ENCODE measurements around the gene CUX1.

DNA sequence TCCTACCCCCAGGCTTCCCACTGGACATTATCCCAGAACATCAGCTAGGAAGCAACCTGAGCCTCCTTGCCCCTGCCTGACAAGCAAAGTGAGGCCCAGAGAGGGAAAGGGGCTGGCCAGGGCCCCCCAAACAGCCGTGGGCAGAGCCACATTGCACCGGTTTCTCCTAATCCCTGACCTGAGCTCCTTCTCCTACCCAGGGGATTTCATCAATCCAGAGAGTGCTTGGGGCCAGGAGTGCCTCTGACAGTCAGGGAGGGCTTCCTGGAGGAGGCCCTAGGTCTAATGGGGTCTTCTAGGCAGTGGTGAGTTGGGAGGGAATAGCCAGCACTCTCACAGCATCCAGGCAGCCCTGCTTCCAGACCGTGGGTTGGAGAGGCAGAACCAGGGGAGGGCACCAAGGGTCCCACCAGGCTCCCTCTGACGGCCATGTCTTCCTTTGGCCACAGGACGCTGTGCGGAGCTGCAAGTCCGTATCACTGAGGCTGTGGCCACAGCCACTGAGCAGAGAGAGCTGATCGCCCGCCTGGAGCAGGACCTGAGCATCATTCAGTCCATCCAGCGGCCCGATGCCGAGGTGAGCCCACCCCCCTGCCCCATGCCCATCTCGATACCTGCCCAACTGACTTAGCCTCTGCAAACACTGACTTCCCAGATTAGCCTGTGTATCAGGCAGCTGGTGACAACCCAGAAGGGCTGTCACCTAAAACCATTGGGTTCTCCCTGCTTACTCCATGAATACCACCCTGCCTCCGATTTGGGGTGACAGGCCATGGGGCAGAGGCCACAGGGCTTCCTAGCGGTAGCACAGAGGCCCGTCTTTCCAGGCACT, 455.7 kb downstream of the CUX1 start:
- TF ChIP-seq, protein P1, sequence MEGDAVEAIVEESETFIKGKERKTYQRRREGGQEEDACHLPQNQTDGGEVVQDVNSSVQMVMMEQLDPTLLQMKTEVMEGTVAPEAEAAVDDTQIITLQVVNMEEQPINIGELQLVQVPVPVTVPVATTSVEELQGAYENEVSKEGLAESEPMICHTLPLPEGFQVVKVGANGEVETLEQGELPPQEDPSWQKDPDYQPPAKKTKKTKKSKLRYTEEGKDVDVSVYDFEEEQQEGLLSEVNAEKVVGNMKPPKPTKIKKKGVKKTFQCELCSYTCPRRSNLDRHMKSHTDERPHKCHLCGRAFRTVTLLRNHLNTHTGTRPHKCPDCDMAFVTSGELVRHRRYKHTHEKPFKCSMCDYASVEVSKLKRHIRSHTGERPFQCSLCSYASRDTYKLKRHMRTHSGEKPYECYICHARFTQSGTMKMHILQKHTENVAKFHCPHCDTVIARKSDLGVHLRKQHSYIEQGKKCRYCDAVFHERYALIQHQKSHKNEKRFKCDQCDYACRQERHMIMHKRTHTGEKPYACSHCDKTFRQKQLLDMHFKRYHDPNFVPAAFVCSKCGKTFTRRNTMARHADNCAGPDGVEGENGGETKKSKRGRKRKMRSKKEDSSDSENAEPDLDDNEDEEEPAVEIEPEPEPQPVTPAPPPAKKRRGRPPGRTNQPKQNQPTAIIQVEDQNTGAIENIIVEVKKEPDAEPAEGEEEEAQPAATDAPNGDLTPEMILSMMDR (IDR thresholded peaks at IDR 0.05; ENCODE audit: insufficient read depth, low read depth, low read length), result no peak
- TF ChIP-seq EZH2 (IDR thresholded peaks at IDR 0.05; ENCODE audit: insufficient read depth, low read length), result no peak

All from astrocyte (in vitro differentiated cells and primary cell).